ENCODE data around the gene ATXN1. TPM values are rescaled to one million over a fixed set of nuclear protein-coding genes. Genes with fewer than 3 reads are reported as not detected.

ATXN1 gene
- total RNA-seq, 2 experiments from 2014 or later = 27.8 to 32.8 TPM

DNA sequence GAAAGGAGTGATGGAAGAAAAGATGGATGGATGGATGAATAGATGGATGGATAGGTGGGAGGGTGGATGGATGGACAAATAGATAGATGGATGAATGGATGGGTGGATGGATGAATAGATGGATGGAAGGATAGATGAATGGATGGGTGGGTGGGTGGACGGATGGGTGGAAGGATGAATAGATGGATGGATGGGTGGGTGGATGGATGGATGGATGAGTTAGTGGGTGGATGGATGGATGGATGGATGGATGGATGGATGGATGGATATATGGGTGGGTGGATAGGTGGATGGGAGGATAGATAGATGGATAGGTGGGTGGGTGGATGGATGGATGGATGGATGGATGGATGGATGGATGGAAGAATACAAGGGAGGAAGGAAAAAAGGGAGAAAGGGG is 82.2 kb downstream of the ATXN1 start:
- no peak for DNase-seq
- H3K4me3 Mint-ChIP-seq = no peak overlapping the region
- no peak overlapping the region for H3K27ac Mint-ChIP-seq
- no peaks in the 10 kb centered on the region for H3K9me3 Mint-ChIP-seq
- H3K4me1 Mint-ChIP-seq = peaks cover 43% of the 10 kb centered on the region
- peaks cover 53% of the 10 kb centered on the region for H3K36me3 Mint-ChIP-seq
- H3K27me3 Mint-ChIP-seq = no peaks in the 10 kb centered on the region

DNA sequence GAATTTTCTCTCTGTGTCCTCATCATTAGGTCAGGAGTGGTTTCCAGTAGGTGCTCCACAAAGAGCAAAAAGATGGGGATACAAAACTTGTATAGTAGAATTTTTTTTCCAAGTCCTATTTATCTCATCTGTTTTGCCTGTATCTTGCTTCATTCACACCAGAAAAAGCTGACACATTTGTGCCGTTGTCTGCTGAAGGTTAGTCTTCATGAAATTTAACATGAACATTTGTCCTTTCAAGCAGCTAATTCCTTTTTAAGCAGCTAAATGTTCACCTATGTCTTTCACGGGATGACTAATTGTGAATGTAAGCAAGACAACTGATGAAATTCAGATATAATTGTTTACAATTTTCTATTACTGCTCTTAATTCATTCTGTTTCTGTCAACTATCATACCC is 83.8 kb downstream of the ATXN1 start:
- H3K4me1 Mint-ChIP-seq = peaks cover 36% of the 10 kb centered on the region
- H3K27ac Mint-ChIP-seq = no peak overlapping the region
- peaks cover 39% of the 10 kb centered on the region for H3K36me3 Mint-ChIP-seq
- no peaks in the 10 kb centered on the region for H3K9me3 Mint-ChIP-seq
- no peak for DNase-seq
- no peaks in the 10 kb centered on the region for H3K27me3 Mint-ChIP-seq
- H3K4me3 Mint-ChIP-seq = no peak overlapping the region

DNA sequence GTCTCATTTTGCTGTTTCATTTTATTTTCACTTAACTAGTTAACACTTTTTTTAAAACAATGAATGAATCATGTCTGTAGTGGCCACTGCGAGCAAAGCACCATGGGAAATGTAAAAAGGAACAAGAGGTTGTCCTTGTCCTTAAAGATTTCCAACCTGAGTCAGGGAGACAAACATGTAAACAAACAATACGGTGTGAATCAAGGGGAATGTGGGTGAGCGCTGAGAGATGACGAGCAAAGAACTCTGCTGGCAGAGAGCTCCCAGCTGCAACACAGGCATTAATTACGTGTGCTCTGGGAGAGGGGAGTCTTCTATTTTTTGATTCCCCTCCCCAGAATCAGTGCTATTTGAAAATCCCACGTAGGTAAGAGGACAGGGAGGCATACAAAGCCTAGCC is 84.3 kb downstream of the ATXN1 start:
- Mint-ChIP-seq H3K27ac (no peak overlapping the region), H3K4me1 (peaks cover 41% of the 10 kb centered on the region), H3K9me3 (peaks cover 1% of the 10 kb centered on the region), H3K4me3 (no peak overlapping the region), H3K36me3 (peaks cover 39% of the 10 kb centered on the region), H3K27me3 (no peaks in the 10 kb centered on the region)
- no peak for DNase-seq

DNA sequence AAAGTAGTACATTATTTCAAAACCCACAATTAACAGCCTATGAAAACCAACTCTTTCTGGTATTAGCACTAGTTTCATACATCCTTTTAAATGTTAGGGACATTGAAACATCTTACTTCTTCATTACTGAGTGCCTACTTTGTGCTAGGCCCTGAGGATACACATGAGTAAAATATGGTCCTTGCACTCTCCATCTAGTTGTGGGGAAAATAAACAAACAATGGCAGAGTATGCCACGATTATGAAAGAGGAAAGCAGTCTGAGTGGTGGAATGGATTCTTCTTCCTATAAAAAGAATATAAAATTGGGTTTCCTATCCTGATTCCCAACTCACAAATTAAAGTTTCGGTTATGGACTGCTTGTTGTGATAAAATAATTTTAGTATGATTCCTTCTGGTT is 84.9 kb downstream of the ATXN1 start:
- H3K4me1 Mint-ChIP-seq = peaks cover 39% of the 10 kb centered on the region
- no peaks in the 10 kb centered on the region for H3K27me3 Mint-ChIP-seq
- no peak overlapping the region for H3K4me3 Mint-ChIP-seq
- DNase-seq = no peak
- H3K9me3 Mint-ChIP-seq = peaks cover 1% of the 10 kb centered on the region
- peaks cover 35% of the 10 kb centered on the region for H3K36me3 Mint-ChIP-seq
- H3K27ac Mint-ChIP-seq = no peak overlapping the region

DNA sequence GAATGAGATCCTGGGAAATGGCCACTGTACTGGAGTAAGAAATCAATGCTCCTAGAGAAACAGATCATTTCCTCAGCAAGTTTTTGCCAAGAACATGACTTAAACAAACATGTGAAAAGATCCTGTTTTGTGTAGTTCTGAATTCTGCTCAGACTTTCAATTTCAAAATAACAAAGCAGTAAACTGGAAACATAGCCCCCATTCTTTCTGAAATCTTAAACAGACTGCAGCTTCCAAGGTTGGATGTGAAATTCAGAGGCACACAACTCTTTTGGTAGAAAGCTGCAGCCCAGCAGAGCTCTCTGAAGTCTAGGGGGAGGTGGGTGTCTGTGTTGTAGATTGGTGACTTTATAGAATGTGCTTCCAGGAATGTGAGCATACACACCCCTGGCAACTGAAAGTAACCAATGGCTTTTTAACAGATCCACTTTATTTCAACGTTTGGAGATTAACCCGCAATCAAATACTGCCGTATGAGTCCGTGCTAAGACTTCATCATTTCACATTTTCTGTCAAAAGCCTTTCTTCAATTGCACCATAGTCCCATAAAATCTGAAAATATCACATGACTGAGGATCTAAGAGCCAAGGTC is 86.4 kb downstream of the ATXN1 start:
- Mint-ChIP-seq H3K27ac (no peak overlapping the region), H3K36me3 (peaks cover 34% of the 10 kb centered on the region)

DNA sequence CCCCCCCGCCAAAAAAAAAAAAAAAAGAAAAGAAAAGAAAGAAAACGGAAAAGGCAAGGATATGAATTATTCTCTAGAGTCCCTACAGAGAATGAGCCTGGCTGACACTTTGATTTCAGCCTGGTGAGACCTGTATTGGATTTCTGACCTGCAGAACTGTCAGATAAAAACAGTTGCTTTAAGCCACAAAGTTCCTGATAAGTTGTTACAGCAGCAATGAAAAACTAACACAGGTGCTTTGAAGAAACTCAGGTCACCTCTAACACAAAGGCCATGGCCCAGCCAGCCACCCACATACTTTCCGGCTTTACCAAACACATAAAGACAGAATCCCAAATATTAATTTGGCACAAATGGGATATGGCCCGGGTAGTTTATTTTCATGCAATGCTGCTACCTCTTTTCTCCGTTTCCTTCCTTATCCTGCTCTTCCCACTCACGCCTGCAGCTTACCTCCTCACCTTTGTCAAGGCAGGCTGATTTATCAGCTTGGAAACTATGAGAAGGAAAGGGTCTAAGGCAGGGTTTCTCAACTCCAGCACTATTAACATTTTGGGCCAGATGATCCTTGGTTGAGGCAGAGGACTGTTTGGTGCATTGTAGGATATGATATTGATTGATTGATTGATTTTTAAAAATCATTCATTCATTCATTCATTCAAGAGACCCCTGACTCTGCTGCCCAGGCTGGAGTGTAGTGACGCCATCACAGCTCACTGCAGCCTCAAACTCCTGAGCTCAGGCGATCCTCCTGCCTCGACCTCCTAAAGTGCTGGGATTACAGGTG is 88.1 kb downstream of the ATXN1 start:
- H3K4me1 Mint-ChIP-seq = peaks cover 56% of the 10 kb centered on the region
- H3K9me3 Mint-ChIP-seq = peaks cover 1% of the 10 kb centered on the region
- no peak for DNase-seq
- H3K27me3 Mint-ChIP-seq = no peaks in the 10 kb centered on the region
- H3K4me3 Mint-ChIP-seq = no peak overlapping the region
- H3K27ac Mint-ChIP-seq = peak overlapping the region; percentile 15
- H3K36me3 Mint-ChIP-seq = peaks cover 30% of the 10 kb centered on the region

More for the DNA sequence above, 86.4 kb downstream of the ATXN1 start:
- Mint-ChIP-seq H3K4me3 (no peak overlapping the region), H3K4me1 (peaks cover 48% of the 10 kb centered on the region), H3K27me3 (no peaks in the 10 kb centered on the region), H3K9me3 (peaks cover 1% of the 10 kb centered on the region)
- DNase-seq = no peak

DNA sequence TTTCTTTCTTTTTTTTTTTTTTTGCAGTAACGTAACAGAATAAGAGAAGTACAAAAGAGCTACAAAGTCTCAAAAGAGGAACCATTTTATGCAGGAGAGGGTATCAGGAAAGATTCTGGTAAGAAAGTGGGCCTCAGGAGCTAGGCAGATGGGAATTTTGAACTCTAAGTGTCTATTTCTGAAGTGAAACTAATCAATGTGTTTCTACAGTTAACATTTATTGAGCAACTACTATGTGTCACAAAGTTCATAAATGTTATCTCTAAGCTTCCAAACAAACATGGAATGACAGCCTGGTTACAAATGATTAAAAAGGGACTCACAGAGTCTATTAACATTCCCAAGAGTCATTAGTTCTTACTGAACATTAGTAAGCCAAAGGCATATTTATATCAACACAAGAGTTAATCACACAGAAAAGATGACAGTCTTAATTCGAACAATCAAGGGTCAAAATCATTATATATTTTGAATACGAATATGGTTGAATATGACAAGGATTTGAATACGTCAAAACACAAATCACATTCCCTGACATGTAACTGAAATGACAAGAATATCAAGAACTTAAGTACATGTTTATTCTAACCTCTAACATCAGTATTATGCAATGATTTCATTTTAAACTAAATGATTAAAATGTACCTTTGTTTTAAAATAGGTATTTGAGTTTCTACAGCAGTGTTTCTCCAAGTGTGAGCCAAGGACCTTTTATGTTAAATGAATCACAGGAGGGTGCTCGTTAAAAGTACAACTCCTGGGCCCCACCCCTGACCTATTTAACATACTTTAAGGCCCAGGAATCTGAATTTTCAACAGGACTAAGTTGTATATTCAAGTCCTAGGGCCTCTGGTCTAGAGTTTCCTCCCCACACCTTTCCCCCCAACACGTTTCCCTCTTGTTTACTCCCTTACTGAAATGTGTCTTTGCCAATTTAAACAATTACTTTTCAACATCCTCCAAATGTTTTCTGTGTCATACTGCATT is 89.7 kb downstream of the ATXN1 start:
- H3K4me3 Mint-ChIP-seq = no peak overlapping the region
- H3K4me1 Mint-ChIP-seq = peaks cover 58% of the 10 kb centered on the region
- peak overlapping the region; percentile 52 for H3K27ac Mint-ChIP-seq

DNA sequence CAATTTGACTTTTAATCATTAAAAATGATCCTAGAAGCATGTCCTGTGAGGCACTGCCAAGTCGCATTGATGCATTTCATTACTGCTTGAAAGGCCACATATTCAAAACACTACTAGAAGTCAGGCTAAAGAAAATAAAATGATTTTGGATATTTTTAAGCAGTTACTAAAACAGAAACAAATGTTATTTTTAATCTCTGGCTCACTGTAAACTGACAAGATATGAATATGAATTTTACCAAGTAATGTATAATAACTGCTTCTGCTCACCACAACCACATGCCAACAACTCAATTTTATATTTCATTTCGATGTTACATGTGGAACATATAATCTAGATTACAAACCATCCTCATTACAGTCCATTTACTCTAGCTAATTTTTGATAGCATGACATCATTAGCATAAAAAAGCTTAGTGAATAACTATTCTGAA is 90.6 kb downstream of the ATXN1 start:
- DNase-seq = no peak
- peaks cover 8% of the 10 kb centered on the region for H3K9me3 Mint-ChIP-seq
- H3K4me1 Mint-ChIP-seq = peaks cover 57% of the 10 kb centered on the region
- H3K27me3 Mint-ChIP-seq = no peaks in the 10 kb centered on the region
- no peak overlapping the region for H3K4me3 Mint-ChIP-seq
- peaks cover 47% of the 10 kb centered on the region for H3K36me3 Mint-ChIP-seq
- H3K27ac Mint-ChIP-seq = peak overlapping the region; percentile 82

More for the DNA sequence above, 89.7 kb downstream of the ATXN1 start:
- DNase-seq = no peak
- peaks cover 39% of the 10 kb centered on the region for H3K36me3 Mint-ChIP-seq
- no peaks in the 10 kb centered on the region for H3K27me3 Mint-ChIP-seq
- peaks cover 5% of the 10 kb centered on the region for H3K9me3 Mint-ChIP-seq

DNA sequence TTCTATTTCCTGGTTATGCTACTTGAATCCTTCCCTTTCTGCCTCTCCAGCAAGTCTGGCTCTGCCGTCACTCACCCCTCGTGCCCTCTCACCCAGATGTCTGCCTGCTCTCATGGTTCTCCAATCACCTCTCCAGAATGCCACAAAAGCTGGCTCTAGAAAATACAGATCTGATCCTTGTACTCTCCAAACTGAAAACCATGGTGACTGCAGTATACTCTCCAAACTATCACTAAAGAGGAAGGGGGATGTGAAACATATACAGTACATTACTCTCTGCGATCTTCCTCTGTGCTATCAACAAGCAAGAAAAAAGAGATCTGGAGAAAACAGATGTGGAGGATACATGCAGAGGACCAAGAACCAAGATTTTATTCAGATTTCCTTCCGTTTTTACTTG is 91.1 kb downstream of the ATXN1 start:
- Mint-ChIP-seq H3K27ac (peak overlapping the region; percentile 82), H3K4me1 (peaks cover 56% of the 10 kb centered on the region), H3K36me3 (peaks cover 48% of the 10 kb centered on the region), H3K4me3 (no peak overlapping the region), H3K27me3 (no peaks in the 10 kb centered on the region), H3K9me3 (peaks cover 9% of the 10 kb centered on the region)
- no peak for DNase-seq

DNA sequence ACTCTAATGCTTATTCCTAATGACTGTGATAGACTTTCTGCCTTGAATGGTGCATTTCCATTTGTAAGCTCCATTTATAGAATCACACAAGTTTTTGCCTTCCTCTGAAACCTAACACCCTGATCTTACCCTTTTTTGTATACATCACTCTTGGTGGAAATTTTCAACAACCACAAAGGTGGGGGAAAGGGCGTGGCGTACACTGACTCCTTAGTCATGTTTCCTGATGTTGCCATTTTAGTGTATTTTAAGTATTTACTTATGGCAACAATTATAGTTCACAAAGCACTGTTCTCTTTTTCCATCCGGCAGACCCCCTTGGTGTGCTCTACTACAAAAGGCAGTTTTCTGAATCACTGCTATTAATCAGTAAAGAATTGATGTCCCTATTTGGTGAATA is 92.0 kb downstream of the ATXN1 start:
- H3K36me3 Mint-ChIP-seq = peaks cover 52% of the 10 kb centered on the region
- peak overlapping the region; percentile 68 for H3K4me3 Mint-ChIP-seq
- no peaks in the 10 kb centered on the region for H3K27me3 Mint-ChIP-seq
- peak overlapping the region; percentile 85 for H3K27ac Mint-ChIP-seq
- H3K9me3 Mint-ChIP-seq = peaks cover 11% of the 10 kb centered on the region
- H3K4me1 Mint-ChIP-seq = peaks cover 51% of the 10 kb centered on the region
- peak; percentile 65 for DNase-seq

DNA sequence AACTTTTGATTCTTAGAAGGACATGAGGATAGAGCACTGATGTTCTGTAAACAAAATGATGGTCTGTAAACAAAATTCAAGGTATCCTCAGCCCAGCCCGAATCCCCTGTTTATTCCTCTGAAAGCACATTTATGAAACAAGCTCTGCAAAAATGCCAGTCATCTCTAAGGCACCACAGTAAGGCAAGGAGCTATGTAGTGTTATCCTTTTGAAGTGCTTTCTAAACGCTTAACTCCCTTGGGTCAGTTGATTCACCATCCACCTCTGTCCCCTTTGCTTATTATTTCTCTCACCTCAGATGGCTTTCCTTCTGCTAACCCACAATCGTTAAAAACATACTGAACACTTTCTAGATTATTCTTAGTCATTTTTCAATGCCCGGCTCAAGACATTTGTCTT is 93.8 kb downstream of the ATXN1 start:
- H3K4me1 Mint-ChIP-seq = peaks cover 44% of the 10 kb centered on the region
- no peak overlapping the region for H3K4me3 Mint-ChIP-seq
- no peaks in the 10 kb centered on the region for H3K27me3 Mint-ChIP-seq
- H3K27ac Mint-ChIP-seq = no peak overlapping the region
- DNase-seq = no peak
- peaks cover 59% of the 10 kb centered on the region for H3K36me3 Mint-ChIP-seq
- peaks cover 12% of the 10 kb centered on the region for H3K9me3 Mint-ChIP-seq

DNA sequence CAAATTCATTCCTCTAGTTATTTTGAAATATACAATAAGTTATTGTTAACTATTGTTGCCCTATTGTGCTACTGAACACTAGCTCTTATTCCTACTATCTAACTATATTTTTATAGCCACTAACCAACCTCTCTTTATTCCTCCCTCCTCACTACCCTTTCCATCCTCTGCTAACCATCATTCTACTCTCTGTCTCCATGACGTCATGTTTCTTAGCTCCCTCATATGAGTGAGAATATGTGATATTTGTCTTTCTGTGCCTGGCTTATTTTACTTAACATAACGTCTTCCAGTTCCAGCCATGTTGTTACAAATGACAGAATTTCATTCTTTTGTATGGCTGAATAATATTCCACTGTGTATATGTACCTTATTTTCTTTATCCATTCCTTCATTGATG is 95.3 kb downstream of the ATXN1 start:
- peaks cover 31% of the 10 kb centered on the region for H3K4me1 Mint-ChIP-seq
- no peak overlapping the region for H3K27ac Mint-ChIP-seq
- H3K36me3 Mint-ChIP-seq = peaks cover 62% of the 10 kb centered on the region
- no peaks in the 10 kb centered on the region for H3K27me3 Mint-ChIP-seq
- peaks cover 19% of the 10 kb centered on the region for H3K9me3 Mint-ChIP-seq
- no peak overlapping the region for H3K4me3 Mint-ChIP-seq
- no peak for DNase-seq

DNA sequence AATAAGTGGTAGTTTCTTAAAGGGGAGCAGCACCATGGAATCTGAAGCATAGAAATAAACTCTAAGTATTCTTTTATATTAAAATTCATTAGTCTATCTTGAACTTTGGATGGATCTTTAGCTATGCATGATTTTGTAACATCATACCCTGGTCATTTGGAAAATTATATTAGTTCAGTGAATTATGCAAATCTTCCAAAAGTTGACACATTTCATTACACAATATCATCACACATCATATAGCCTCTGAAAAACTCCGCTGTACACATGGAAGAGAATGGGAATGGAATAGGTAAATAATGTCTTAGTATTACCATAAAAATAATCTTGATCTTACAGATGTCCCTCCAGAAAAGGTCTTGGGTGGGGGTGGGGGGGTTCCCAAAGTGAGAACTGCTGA is 96.1 kb downstream of the ATXN1 start:
- no peaks in the 10 kb centered on the region for H3K27me3 Mint-ChIP-seq
- DNase-seq = no peak
- H3K27ac Mint-ChIP-seq = no peak overlapping the region
- peaks cover 26% of the 10 kb centered on the region for H3K4me1 Mint-ChIP-seq
- H3K4me3 Mint-ChIP-seq = no peak overlapping the region
- H3K9me3 Mint-ChIP-seq = peaks cover 19% of the 10 kb centered on the region
- H3K36me3 Mint-ChIP-seq = peaks cover 58% of the 10 kb centered on the region

DNA sequence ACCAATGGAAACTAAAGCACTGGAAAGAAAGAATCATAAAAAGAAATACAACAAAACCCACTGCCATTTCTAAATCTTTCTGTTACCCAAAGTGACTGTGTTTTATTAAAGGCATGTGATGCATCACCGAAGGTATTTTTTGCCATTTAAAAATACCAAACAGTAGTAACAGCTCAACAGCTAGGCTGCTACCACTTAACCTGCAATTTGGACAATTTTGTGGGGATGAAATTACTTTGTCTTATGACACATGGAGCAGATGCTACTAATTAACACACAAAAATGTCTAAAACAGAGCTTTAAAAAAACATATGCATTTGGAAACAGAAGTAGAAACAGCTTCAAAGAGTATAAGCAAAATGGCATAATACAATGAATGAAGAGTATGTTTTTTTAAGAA is 97.4 kb downstream of the ATXN1 start:
- no peak overlapping the region for H3K4me3 Mint-ChIP-seq
- H3K27ac Mint-ChIP-seq = no peak overlapping the region
- DNase-seq = no peak
- H3K4me1 Mint-ChIP-seq = peaks cover 27% of the 10 kb centered on the region
- H3K27me3 Mint-ChIP-seq = no peaks in the 10 kb centered on the region
- H3K36me3 Mint-ChIP-seq = peaks cover 60% of the 10 kb centered on the region
- H3K9me3 Mint-ChIP-seq = peaks cover 19% of the 10 kb centered on the region

DNA sequence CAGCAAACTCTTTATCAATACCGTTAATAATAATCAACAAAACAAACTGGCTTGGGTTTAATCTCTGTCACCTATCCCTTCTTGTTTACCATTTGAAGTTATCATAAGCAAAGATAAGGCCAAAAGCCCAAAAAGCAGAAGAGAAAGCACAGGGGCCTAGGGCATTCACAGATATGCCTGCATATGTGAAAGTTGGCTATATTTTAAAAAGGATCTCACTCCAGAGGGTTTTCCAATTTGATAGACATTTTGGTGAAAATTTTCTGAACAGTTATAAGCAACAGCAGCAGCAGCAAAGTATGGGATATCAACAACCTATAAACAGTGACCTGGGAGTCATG is 101.1 kb downstream of the ATXN1 start:
- Mint-ChIP-seq H3K27ac (peak overlapping the region; percentile 87), H3K36me3 (peaks cover 52% of the 10 kb centered on the region), H3K27me3 (no peaks in the 10 kb centered on the region)

More for the DNA sequence above, 101.1 kb downstream of the ATXN1 start:
- no peak for DNase-seq
- Mint-ChIP-seq H3K4me1 (peaks cover 36% of the 10 kb centered on the region), H3K4me3 (no peak overlapping the region), H3K9me3 (peaks cover 11% of the 10 kb centered on the region)

Data from activated naive CD8-positive, alpha-beta T cell treated with anti-CD3 and anti-CD28 coated beads for 36 hours (primary cell).